Neural cell (in vitro differentiated cells): Measurements from ENCODE around the gene TUBA3D. TPM values are rescaled to one million over a fixed set of nuclear protein-coding genes. Genes with fewer than 3 reads are reported as not detected.

ENCODE experiments used
- H2AFZ ChIP-seq: fragments of 200-600, 300-800 bp; sonication (generic), shearing (Covaris generic); 2 replicates; pipeline ENCODE4 v1.6.0; 2014; ENCODE audit warnings: low read depth, mild to moderate bottlenecking, antibody characterized with exemption, low read length, moderate library complexity
- H3F3A ChIP-seq: fragments of 200-600 bp; shearing (Covaris generic); 2 replicates; pipeline ENCODE4 v1.6.1; 2016; ENCODE audit warnings: mild to moderate bottlenecking, moderate library complexity, mixed read lengths, antibody characterized with exemption, low read length; ENCODE audit not compliant: insufficient read depth, poor library complexity, severe bottlenecking
- H3K27ac ChIP-seq: fragments of 200-600, 300-800 bp; sonication (generic), shearing (Covaris generic); 2 replicates; pipeline ENCODE4 v1.5.1; 2014; ENCODE audit warnings: mild to moderate bottlenecking, low read length, moderate library complexity
- H3K27me3 ChIP-seq: fragments of 300-800, 200-600 bp; sonication (generic), shearing (Covaris generic); 2 replicates; pipeline ENCODE4 v1.6.0; 2014; ENCODE audit warnings: mild to moderate bottlenecking, low read depth, low read length, moderate library complexity; ENCODE audit not compliant: insufficient read depth
- H3K36me3 ChIP-seq: fragments of 300-800, 200-600 bp; sonication (generic), shearing (Covaris generic); 2 replicates; pipeline ENCODE4 v1.5.1; 2014; ENCODE audit warnings: mild to moderate bottlenecking, antibody characterized with exemption, low read length, moderate library complexity; ENCODE audit not compliant: insufficient read depth
- H3K4me2 ChIP-seq: fragments of 300-800, 200-600 bp; sonication (generic), shearing (Covaris generic); 2 replicates; pipeline ENCODE4 v1.6.0; 2014; ENCODE audit warnings: mild to moderate bottlenecking, low read length
- H3K4me3 ChIP-seq: fragments of 300-800, 200-600 bp; sonication (generic), shearing (Covaris generic); 2 replicates; pipeline ENCODE4 v1.5.1; 2014; ENCODE audit warnings: mild to moderate bottlenecking, low read length, moderate library complexity
- H3K79me2 ChIP-seq: fragments of 200-600 bp; shearing (Covaris generic); replicated peaks from 2 replicates; pipeline ENCODE4 v1.6.0; 2014; ENCODE audit warnings: mild to moderate bottlenecking, low read length, moderate library complexity; ENCODE audit not compliant: insufficient read depth
- H3K9ac ChIP-seq: fragments of 300-800, 200-600 bp; sonication (generic), shearing (Covaris generic); 2 replicates; pipeline ENCODE4 v1.6.1; 2016; ENCODE audit warnings: mild to moderate bottlenecking, low read length, mixed read lengths
- H3K9me2 ChIP-seq: fragments of 200-600 bp; shearing (Covaris generic); 2 replicates; pipeline ENCODE4 v1.6.1; 2016; ENCODE audit warnings: mild to moderate bottlenecking, low read length, mixed read lengths; ENCODE audit not compliant: insufficient read depth
- H3K9me3 ChIP-seq: fragments of 200-600, 300-800 bp; sonication (generic), shearing (Covaris generic); 2 replicates; pipeline ENCODE4 v1.6.1; 2016; ENCODE audit warnings: mild to moderate bottlenecking, mixed run types, low read length, moderate library complexity, mixed read lengths
- H4K20me1 ChIP-seq: fragments of 200-600 bp; shearing (Covaris generic); 2 replicates; pipeline ENCODE4 v1.6.1; 2016; ENCODE audit warnings: mild to moderate bottlenecking, mixed run types; ENCODE audit not compliant: insufficient read depth
- CTCF ChIP-seq: fragments of 450-650 bp; IDR thresholded peaks from 2 replicates; pipeline ENCODE4 v1.5.1; 2014; ENCODE audit warnings: antibody characterized with exemption, mild to moderate bottlenecking, moderate library complexity; ENCODE audit not compliant: poor library complexity, severe bottlenecking
- EP300 ChIP-seq: fragments of 450-650 bp; conservative IDR thresholded peaks from 2 replicates; pipeline ENCODE4 v1.6.1; 2014; ENCODE audit warnings: antibody characterized with exemption, mild to moderate bottlenecking, moderate library complexity; ENCODE audit not compliant: poor library complexity, severe bottlenecking
- EZH2 ChIP-seq: fragments of 200-600, 300-800 bp; shearing (Covaris generic), sonication (generic); IDR thresholded peaks from 2 replicates; pipeline ENCODE4 v1.6.1; 2014; ENCODE audit warnings: antibody characterized with exemption, low read length, borderline replicate concordance, mild to moderate bottlenecking; ENCODE audit not compliant: insufficient read depth, poor library complexity, severe bottlenecking
- MXI1 ChIP-seq: fragments of 450-650 bp; conservative IDR thresholded peaks from 2 replicates; pipeline ENCODE4 v1.6.1; 2014; ENCODE audit warnings: antibody characterized with exemption, mild to moderate bottlenecking; ENCODE audit not compliant: poor library complexity, severe bottlenecking
- POLR2AphosphoS5 ChIP-seq: IDR thresholded peaks from 2 replicates; pipeline ENCODE4 v1.6.1; 2012
- RAD21 ChIP-seq: fragments of 450-650 bp; conservative IDR thresholded peaks from 2 replicates; pipeline ENCODE4 v1.6.1; 2014; ENCODE audit warnings: antibody characterized with exemption, mild to moderate bottlenecking, moderate library complexity
- SMC3 ChIP-seq: fragments of 450-650 bp; conservative IDR thresholded peaks from 2 replicates; pipeline ENCODE4 v1.6.1; 2014; ENCODE audit warnings: antibody characterized with exemption, mild to moderate bottlenecking, moderate library complexity; ENCODE audit not compliant: poor library complexity
- TAF1 ChIP-seq: IDR thresholded peaks from 2 replicates; pipeline ENCODE4 v1.6.1; 2012; ENCODE audit warnings: low read depth
- polyA minus RNA-seq: library from RNA; depleted of rRNA, polyadenylated mRNA; stranded (reverse); fragments of >200 nt; gene quantifications from 2 replicates; pipeline ENCODE4 v1.2.3, GENCODE V29; 2014
- polyA plus RNA-seq: library from polyadenylated mRNA; depleted of rRNA; stranded (reverse); fragments of >200 nt; gene quantifications from 2 replicates; pipeline ENCODE4 v1.2.3, GENCODE V29; 2014
- TF ChIP-seq, protein P1 (sequence below): IDR thresholded peaks from 2 replicates; pipeline ENCODE4 v1.6.1; 2012; ENCODE audit warnings: borderline replicate concordance

TUBA3D gene
- not detected in 2 replicates for polyA plus RNA-seq
- polyA minus RNA-seq: not detected in 2 replicates

GRCh38 chr2:131475831-131476230 lies at the start of gene TUBA3D:
TUBA3D (plus strand) TSS chr2:131476119; CDS start chr2:131476200, 81 bp downstream.
- H4K20me1 ChIP-seq: no peaks in the 10 kb centered on the region
- H3K9me3 ChIP-seq: no peaks in the 10 kb centered on the region
- no peak within 1 kb of the TSS for H2AFZ ChIP-seq
- no peaks in the 10 kb centered on the region for H3K36me3 ChIP-seq
- H3K9ac ChIP-seq: no peak within 1 kb of the TSS
- no peak within 1 kb of the TSS for H3K27ac ChIP-seq
- H3K79me2 ChIP-seq: no peaks in the 10 kb centered on the region
- H3K4me2 ChIP-seq: no peak within 1 kb of the TSS
- H3F3A ChIP-seq: no peaks in the 10 kb centered on the region
- H3K4me3 ChIP-seq: no peak within 1 kb of the TSS
- H3K9me2 ChIP-seq: no peaks in the 10 kb centered on the region
- H3K27me3 ChIP-seq: no peaks in the 10 kb centered on the region
- TF ChIP-seq TAF1 (no peak), MXI1 (no peak), CTCF (no peak), RAD21 (no peak), POLR2AphosphoS5 (no peak), EZH2 (no peak)
- TF ChIP-seq, protein P1, sequence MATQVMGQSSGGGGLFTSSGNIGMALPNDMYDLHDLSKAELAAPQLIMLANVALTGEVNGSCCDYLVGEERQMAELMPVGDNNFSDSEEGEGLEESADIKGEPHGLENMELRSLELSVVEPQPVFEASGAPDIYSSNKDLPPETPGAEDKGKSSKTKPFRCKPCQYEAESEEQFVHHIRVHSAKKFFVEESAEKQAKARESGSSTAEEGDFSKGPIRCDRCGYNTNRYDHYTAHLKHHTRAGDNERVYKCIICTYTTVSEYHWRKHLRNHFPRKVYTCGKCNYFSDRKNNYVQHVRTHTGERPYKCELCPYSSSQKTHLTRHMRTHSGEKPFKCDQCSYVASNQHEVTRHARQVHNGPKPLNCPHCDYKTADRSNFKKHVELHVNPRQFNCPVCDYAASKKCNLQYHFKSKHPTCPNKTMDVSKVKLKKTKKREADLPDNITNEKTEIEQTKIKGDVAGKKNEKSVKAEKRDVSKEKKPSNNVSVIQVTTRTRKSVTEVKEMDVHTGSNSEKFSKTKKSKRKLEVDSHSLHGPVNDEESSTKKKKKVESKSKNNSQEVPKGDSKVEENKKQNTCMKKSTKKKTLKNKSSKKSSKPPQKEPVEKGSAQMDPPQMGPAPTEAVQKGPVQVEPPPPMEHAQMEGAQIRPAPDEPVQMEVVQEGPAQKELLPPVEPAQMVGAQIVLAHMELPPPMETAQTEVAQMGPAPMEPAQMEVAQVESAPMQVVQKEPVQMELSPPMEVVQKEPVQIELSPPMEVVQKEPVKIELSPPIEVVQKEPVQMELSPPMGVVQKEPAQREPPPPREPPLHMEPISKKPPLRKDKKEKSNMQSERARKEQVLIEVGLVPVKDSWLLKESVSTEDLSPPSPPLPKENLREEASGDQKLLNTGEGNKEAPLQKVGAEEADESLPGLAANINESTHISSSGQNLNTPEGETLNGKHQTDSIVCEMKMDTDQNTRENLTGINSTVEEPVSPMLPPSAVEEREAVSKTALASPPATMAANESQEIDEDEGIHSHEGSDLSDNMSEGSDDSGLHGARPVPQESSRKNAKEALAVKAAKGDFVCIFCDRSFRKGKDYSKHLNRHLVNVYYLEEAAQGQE: no peak

GRCh38 chr2:131426727-131427126 lies 49.2 kb upstream of the TUBA3D start:
- H3K27me3 ChIP-seq: peaks cover 28% of the 10 kb centered on the region
- no peaks in the 10 kb centered on the region for H3K36me3 ChIP-seq

More at GRCh38 chr2:131426727-131427126, 49.2 kb upstream of the TUBA3D start:
- Histone ChIP-seq H3K79me2 (no peaks in the 10 kb centered on the region), H3K27ac (no peak overlapping the region), H3K4me2 (no peak overlapping the region), H3K4me3 (no peak overlapping the region), H3K9me2 (no peaks in the 10 kb centered on the region), H3K9me3 (peaks cover 8% of the 10 kb centered on the region), H3F3A (no peaks in the 10 kb centered on the region), H4K20me1 (no peaks in the 10 kb centered on the region), H2AFZ (no peak overlapping the region), H3K9ac (no peak overlapping the region)
- TF ChIP-seq EP300 (no peak), CTCF (no peak), EZH2 (no peak), RAD21 (no peak), POLR2AphosphoS5 (no peak), SMC3 (no peak), MXI1 (no peak), TAF1 (no peak)
- TF ChIP-seq, protein P1: no peak
